ENCODE measurements around the gene CACNG1. TPM values are rescaled to one million over a fixed set of nuclear protein-coding genes. Genes with fewer than 3 reads are reported as not detected.

The CACNG1 gene
- polyA plus RNA-seq, 1 donor (not counting 4 experiments of a cell fraction or from before 2014, with no cell fraction given): not detected

DNA sequence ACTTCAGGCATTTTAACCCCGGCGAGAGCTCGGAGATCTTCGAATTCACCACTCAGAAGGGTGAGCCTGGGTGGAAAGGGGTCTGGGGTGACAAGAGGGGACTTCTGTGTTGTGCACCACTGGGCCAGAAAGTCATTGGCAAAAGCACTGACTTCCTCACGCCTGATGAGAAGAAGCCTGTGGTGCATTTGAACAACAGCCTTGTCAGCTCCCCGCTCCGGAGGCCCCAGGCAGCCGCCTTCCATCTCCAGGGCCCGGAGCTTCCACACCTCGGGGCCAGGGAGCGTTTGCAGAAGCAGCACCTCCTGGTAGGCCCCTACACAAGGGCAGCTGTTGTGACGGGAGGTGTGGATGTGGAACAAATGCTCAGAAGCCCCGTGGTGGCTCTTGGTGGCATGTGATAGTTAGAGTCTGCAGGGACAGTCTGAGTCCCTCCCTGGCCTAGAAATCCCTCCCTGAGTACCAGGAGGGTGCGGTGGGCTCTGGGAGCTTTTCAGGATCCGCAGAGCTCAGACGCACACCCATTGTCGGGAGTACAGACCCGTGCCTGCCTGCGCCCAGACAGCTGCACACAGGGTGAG is 9.7 kb downstream of the CACNG1 start:
- peaks cover 4% of the 10 kb centered on the region for H3K27me3 ChIP-seq (ENCODE audit: control insufficient read depth, extremely low read depth, insufficient read depth, low read length)
- H3K9me3 ChIP-seq (ENCODE audit: control insufficient read depth, low read depth, low read length): no peaks in the 10 kb centered on the region
- no peak overlapping the region for H3K4me2 ChIP-seq (ENCODE audit: control insufficient read depth, extremely low read depth, insufficient read depth, low read depth, low read length)
- H3K36me3 ChIP-seq (ENCODE audit: control insufficient read depth in 2 of 2, extremely low read depth in 1 of 2, insufficient read depth in 2 of 2, low read length in 2 of 2): no peaks in the 10 kb centered on the region
- H2AFZ ChIP-seq (ENCODE audit: control insufficient read depth, low read length): no peak overlapping the region
- no peak overlapping the region for H3K9ac ChIP-seq (ENCODE audit: control insufficient read depth, extremely low read depth, insufficient read depth, low read length)
- H3K79me2 ChIP-seq (ENCODE audit: control insufficient read depth, insufficient read depth, low read length): no peaks in the 10 kb centered on the region
- H3K9me1 ChIP-seq (ENCODE audit: control insufficient read depth, extremely low read depth, insufficient read depth, low read length): no peaks in the 10 kb centered on the region
- no peak for TF ChIP-seq EZH2 (IDR thresholded peaks at IDR 0.05; ENCODE audit: low read length)
- TF ChIP-seq, protein P1, sequence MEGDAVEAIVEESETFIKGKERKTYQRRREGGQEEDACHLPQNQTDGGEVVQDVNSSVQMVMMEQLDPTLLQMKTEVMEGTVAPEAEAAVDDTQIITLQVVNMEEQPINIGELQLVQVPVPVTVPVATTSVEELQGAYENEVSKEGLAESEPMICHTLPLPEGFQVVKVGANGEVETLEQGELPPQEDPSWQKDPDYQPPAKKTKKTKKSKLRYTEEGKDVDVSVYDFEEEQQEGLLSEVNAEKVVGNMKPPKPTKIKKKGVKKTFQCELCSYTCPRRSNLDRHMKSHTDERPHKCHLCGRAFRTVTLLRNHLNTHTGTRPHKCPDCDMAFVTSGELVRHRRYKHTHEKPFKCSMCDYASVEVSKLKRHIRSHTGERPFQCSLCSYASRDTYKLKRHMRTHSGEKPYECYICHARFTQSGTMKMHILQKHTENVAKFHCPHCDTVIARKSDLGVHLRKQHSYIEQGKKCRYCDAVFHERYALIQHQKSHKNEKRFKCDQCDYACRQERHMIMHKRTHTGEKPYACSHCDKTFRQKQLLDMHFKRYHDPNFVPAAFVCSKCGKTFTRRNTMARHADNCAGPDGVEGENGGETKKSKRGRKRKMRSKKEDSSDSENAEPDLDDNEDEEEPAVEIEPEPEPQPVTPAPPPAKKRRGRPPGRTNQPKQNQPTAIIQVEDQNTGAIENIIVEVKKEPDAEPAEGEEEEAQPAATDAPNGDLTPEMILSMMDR (optimal IDR thresholded peaks at IDR 0.05 in 1 of 3, IDR thresholded peaks at IDR 0.05 in 1 of 3, conservative IDR thresholded peaks at IDR 0.05 in 1 of 3; ENCODE audit: extremely low read depth in 1 of 3, insufficient read depth in 2 of 3, low read length in 3 of 3): no peak
- no peak for DNase-seq (ENCODE audit: low read depth, low spot score)
- H3K27ac ChIP-seq (ENCODE audit: control insufficient read depth, insufficient read depth, low read length): no peak overlapping the region
- H3K4me3 ChIP-seq (ENCODE audit: control insufficient read depth in 2 of 3, extremely low read depth in 1 of 3, insufficient read depth in 2 of 3, low read depth in 1 of 3, low read length in 3 of 3): no peak overlapping the region
- dilution Hi-C loops (cut with MboI; ENCODE audit: extremely low pct_ligation_motif_present, low sequenced_read_pairs): no loop called here
- H4K20me1 ChIP-seq (ENCODE audit: control insufficient read depth, extremely low read depth, insufficient read depth, low read length): no peaks in the 10 kb centered on the region
- no peaks in the 10 kb centered on the region for H3K4me1 ChIP-seq (ENCODE audit: control insufficient read depth, extremely low read depth, insufficient read depth, low read length)
- no peak for FAIRE-seq

DNA sequence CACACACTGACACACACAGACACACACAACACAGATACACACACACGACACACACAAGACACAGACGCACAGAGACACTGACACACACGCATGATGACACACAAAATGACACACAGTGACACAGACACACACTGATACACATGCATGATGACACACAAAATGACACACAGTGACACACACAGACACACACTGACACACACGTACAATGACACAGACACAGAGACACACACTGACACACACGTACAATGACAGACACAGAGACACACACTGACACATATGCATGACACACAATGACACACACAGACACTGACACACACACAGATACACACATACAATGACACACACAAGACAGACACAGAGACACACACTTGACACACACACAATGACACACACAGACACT is 10.3 kb downstream of the CACNG1 start:
- FAIRE-seq (no peak), DNase-seq (ENCODE audit: low read depth, low spot score) (no peak)
- H3K27me3 ChIP-seq (ENCODE audit: control insufficient read depth, extremely low read depth, insufficient read depth, low read length): peaks cover 4% of the 10 kb centered on the region
- TF ChIP-seq, protein P1 (optimal IDR thresholded peaks at IDR 0.05 in 1 of 3, IDR thresholded peaks at IDR 0.05 in 1 of 3, conservative IDR thresholded peaks at IDR 0.05 in 1 of 3; ENCODE audit: extremely low read depth in 1 of 3, insufficient read depth in 2 of 3, low read length in 3 of 3): no peak
- no peak for TF ChIP-seq EZH2 (IDR thresholded peaks at IDR 0.05; ENCODE audit: low read length)
- H3K27ac ChIP-seq (ENCODE audit: control insufficient read depth, insufficient read depth, low read length): no peak overlapping the region
- no peaks in the 10 kb centered on the region for H3K9me1 ChIP-seq (ENCODE audit: control insufficient read depth, extremely low read depth, insufficient read depth, low read length)
- no peak overlapping the region for H3K4me2 ChIP-seq (ENCODE audit: control insufficient read depth, extremely low read depth, insufficient read depth, low read depth, low read length)
- H2AFZ ChIP-seq (ENCODE audit: control insufficient read depth, low read length): no peak overlapping the region
- no peaks in the 10 kb centered on the region for H3K4me1 ChIP-seq (ENCODE audit: control insufficient read depth, extremely low read depth, insufficient read depth, low read length)
- dilution Hi-C loops (cut with MboI; ENCODE audit: extremely low pct_ligation_motif_present, low sequenced_read_pairs): no loop called here
- no peaks in the 10 kb centered on the region for H3K9me3 ChIP-seq (ENCODE audit: control insufficient read depth, low read depth, low read length)
- no peaks in the 10 kb centered on the region for H3K79me2 ChIP-seq (ENCODE audit: control insufficient read depth, insufficient read depth, low read length)
- no peaks in the 10 kb centered on the region for H3K36me3 ChIP-seq (ENCODE audit: control insufficient read depth in 2 of 2, extremely low read depth in 1 of 2, insufficient read depth in 2 of 2, low read length in 2 of 2)
- no peak overlapping the region for H3K4me3 ChIP-seq (ENCODE audit: control insufficient read depth in 2 of 3, extremely low read depth in 1 of 3, insufficient read depth in 2 of 3, low read depth in 1 of 3, low read length in 3 of 3)
- no peaks in the 10 kb centered on the region for H4K20me1 ChIP-seq (ENCODE audit: control insufficient read depth, extremely low read depth, insufficient read depth, low read length)
- H3K9ac ChIP-seq (ENCODE audit: control insufficient read depth, extremely low read depth, insufficient read depth, low read length): no peak overlapping the region

Data from keratinocyte (primary cell).